ENCODE data around the gene ALDH1A1.

DNA sequence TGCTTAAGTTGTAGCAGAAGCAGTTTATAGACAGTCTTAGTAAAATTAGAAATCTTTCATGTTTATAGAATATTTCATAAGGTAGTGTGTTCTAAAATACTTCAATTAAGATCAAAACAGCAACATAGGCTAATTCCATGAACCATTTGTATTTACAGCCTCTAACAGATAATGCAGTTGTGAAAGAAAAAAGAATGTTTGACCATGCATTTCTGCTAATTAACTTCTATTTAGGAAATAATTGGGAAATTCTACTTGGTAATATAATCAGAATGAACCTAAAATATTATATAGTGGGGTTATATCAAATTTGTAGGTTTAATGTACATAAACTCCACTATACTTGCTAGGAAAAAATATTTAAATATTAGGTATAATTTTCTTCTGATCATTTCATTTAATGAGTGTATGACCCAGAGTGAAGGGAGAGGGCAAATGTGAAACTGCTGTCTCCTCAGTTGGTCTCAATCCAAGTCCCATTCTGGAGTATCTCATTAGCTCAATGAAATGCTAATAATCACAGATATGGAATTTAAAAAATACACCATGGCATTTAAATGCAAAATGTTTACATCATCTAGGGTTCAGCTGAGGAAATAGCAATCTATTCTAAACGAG is 34.9 kb downstream of the ALDH1A1 start:
- TF ChIP-seq POLR2AphosphoS5 (IDR thresholded peaks at IDR 0.05; ENCODE audit: borderline replicate concordance, low read depth, low read length): no peak
- TF ChIP-seq EZH2 (IDR thresholded peaks at IDR 0.05): no peak

Data from SK-N-MC (cell line).